ENCODE results near the gene WNT4.
"Not testable (repeated sequence)": the region's sequence is repeated elsewhere in the genome, so short reads cannot be mapped to it uniquely, and the experiment has no call there.

DNA sequence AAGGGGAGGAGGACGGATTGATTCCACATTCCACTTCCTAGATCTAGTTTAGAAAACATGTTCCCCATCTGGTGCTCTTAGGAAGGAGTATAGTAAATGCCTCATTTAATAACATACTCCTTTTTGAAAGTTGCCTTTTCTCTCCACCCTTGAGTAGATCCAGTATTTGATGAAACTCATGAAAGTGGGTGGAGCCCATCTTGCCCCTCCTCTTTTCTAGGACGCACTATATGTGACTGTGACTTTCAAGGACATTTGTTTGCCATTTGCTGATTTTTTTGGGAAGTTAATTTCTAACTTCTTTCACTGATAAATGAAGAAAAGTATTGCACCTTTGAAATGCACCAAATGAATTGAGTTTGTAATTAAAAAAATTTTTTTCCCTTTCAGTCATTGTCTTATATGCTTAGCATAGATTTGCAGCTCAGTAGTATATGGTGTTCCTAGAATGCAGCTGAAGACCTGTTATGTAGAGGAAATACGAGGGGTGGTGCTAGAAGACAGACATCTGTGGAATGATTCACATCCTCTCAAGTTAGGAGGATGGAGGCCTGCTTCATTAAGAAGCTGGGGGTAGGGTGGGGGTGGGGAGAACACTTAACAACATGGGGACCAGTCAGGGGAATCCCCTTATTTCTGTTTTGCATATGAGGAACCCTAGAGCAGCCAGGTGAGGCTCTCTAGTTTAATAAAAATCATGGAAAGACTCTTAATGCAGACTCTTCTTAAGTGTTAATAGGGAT lies 50.7 kb downstream of the WNT4 start:
- TF ChIP-seq EZH2phosphoT487 (IDR thresholded peaks at IDR 0.05; ENCODE audit: insufficient read depth, low read depth); EZH2 (IDR thresholded peaks at IDR 0.05; ENCODE audit: insufficient read depth, poor library complexity, severe bottlenecking): not testable (repeated sequence)
